Measurements from ENCODE around the gene RFX6. TPM values are rescaled to one million over a fixed set of nuclear protein-coding genes. Genes with fewer than 3 reads are reported as not detected.
A peak's percentile ranks its signal among the peaks of the same experiment; 100 is the strongest.
"Not testable (repeated sequence)": the region's sequence is repeated elsewhere in the genome, so short reads cannot be mapped to it uniquely, and the experiment has no call there.

RFX6 gene
- not detected for total RNA-seq

GRCh38 chr6:116876635-116877611, at the start of gene RFX6:
TSS of gene RFX6 (plus strand) at chr6:116877242. CDS start at chr6:116877276, 34 bp downstream.
- Mint-ChIP-seq H3K36me3 (no peaks in the 10 kb centered on the region), H3K9me3 (no peaks in the 10 kb centered on the region), H3K27ac (no peak within 1 kb of the TSS), H3K4me1 (peaks cover 6% of the 10 kb centered on the region), H3K4me3 (peak within 1 kb of the TSS; percentile 35), H3K27me3 (peaks cover 45% of the 10 kb centered on the region)
- no peak for DNase-seq
- POLR2A ChIA-PET = no interaction called here
- peak; percentile 42 for ATAC-seq (ENCODE audit: low read depth)

- Mint-ChIP-seq H3K4me1 (no peaks in the 10 kb centered on the region), H3K27ac (no peak overlapping the region), H3K4me3 (no peak overlapping the region), H3K27me3 (no peaks in the 10 kb centered on the region), H3K9me3 (no peaks in the 10 kb centered on the region), H3K36me3 (no peaks in the 10 kb centered on the region)
- no peak for DNase-seq
- ATAC-seq (ENCODE audit: low read depth) = no peak
- POLR2A ChIA-PET = no interaction called here
These were observed 49.3 kb upstream of the RFX6 start for GRCh38 chr6:116827561-116828240.

GRCh38 chr6:116828983-116829382, 48.1 kb upstream of the RFX6 start, which contains the start of gene GPRC6A:
TSS of gene GPRC6A (minus strand) at chr6:116829083. CDS start at chr6:116829013, 70 bp downstream.
- ATAC-seq (ENCODE audit: low read depth) (no peak), DNase-seq (no peak)
- Mint-ChIP-seq H3K4me1 (no peaks in the 10 kb centered on the region), H3K4me3 (no peak within 1 kb of the TSS), H3K9me3 (no peaks in the 10 kb centered on the region), H3K36me3 (no peaks in the 10 kb centered on the region), H3K27ac (no peak within 1 kb of the TSS), H3K27me3 (no peaks in the 10 kb centered on the region)
- POLR2A ChIA-PET = no interaction called here

- H3K4me1 Mint-ChIP-seq; H3K27me3 Mint-ChIP-seq; H3K27ac Mint-ChIP-seq; H3K4me3 Mint-ChIP-seq; H3K9me3 Mint-ChIP-seq; H3K36me3 Mint-ChIP-seq; POLR2A ChIA-PET; DNase-seq; ATAC-seq (ENCODE audit: low read depth): not testable (repeated sequence)
These were observed 42.5 kb upstream of the RFX6 start for GRCh38 chr6:116834526-116834925.

GRCh38 chr6:116836606-116837342, 40.3 kb upstream of the RFX6 start:
- no peaks in the 10 kb centered on the region for H3K9me3 Mint-ChIP-seq
- no peaks in the 10 kb centered on the region for H3K4me1 Mint-ChIP-seq
- DNase-seq (no peak), ATAC-seq (ENCODE audit: low read depth) (no peak)
- H3K36me3 Mint-ChIP-seq = no peaks in the 10 kb centered on the region
- POLR2A ChIA-PET = no interaction called here
- no peak overlapping the region for H3K4me3 Mint-ChIP-seq
- H3K27me3 Mint-ChIP-seq = peaks cover 2% of the 10 kb centered on the region
- no peak overlapping the region for H3K27ac Mint-ChIP-seq

- Mint-ChIP-seq H3K4me1 (no peaks in the 10 kb centered on the region), H3K36me3 (no peaks in the 10 kb centered on the region), H3K27me3 (peaks cover 3% of the 10 kb centered on the region), H3K27ac (no peak overlapping the region), H3K9me3 (no peaks in the 10 kb centered on the region), H3K4me3 (no peak overlapping the region)
- DNase-seq (no peak), ATAC-seq (ENCODE audit: low read depth) (no peak)
- POLR2A ChIA-PET = no interaction called here
These were observed 37.0 kb upstream of the RFX6 start for GRCh38 chr6:116840091-116840490.

DNA sequence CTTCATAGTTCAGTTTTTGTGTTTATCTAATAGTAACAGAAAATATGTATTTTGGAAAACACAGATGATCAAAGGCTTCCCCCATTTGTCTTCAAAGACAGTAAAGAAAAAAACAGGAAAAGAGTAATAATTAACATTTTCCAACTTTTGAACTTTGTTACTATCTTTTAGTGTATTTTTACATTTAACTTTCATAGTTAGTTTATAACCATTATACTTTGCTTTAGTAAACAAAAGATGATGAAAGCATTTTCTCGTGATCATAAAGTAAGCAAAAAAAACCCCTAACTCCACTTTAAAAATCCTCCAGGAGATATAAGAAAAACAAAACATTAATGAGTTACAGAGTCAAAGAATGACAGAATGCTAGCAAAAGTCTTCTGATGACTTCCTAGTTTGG, 34.6 kb upstream of the RFX6 start:
- H3K9me3 Mint-ChIP-seq = no peaks in the 10 kb centered on the region

GRCh38 chr6:116847227-116847626, 29.8 kb upstream of the RFX6 start:
- DNase-seq (no peak), ATAC-seq (ENCODE audit: low read depth) (no peak)
- Mint-ChIP-seq H3K36me3 (no peaks in the 10 kb centered on the region), H3K4me1 (no peaks in the 10 kb centered on the region), H3K9me3 (no peaks in the 10 kb centered on the region), H3K27ac (no peak overlapping the region), H3K4me3 (no peak overlapping the region), H3K27me3 (peaks cover 3% of the 10 kb centered on the region)
- POLR2A ChIA-PET = no interaction called here

More for the DNA sequence above, 34.6 kb upstream of the RFX6 start:
- DNase-seq (no peak), ATAC-seq (ENCODE audit: low read depth) (no peak)
- no peak overlapping the region for H3K27ac Mint-ChIP-seq
- POLR2A ChIA-PET = no interaction called here
- H3K36me3 Mint-ChIP-seq = no peaks in the 10 kb centered on the region
- H3K4me1 Mint-ChIP-seq = no peaks in the 10 kb centered on the region
- H3K27me3 Mint-ChIP-seq = peaks cover 5% of the 10 kb centered on the region
- H3K4me3 Mint-ChIP-seq = no peak overlapping the region

DNA sequence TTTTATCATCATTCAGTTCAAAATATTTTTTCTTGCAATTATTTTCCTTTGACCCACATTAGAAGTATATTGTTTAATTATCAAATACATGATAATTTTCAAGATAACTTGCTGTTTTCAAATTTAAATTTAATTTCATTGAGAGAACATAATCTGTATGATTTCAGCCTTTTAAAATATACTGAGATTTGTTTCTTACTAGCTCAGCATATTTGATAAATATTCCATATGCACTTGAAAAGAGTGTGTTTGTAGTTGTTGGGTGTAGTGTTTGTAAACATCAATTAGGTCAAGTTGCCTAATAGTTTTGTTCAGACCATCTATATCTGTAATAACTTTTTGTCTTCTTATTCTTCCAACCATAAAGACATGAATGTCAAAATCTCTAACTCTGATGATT, 19.0 kb upstream of the RFX6 start:
- Mint-ChIP-seq H3K9me3 (peaks cover 6% of the 10 kb centered on the region), H3K27ac (no peak overlapping the region), H3K27me3 (no peaks in the 10 kb centered on the region), H3K36me3 (no peaks in the 10 kb centered on the region), H3K4me1 (no peaks in the 10 kb centered on the region), H3K4me3 (no peak overlapping the region)
- POLR2A ChIA-PET = no interaction called here
- DNase-seq = no peak
- no peak for ATAC-seq (ENCODE audit: low read depth)

GRCh38 chr6:116859264-116859663, 17.8 kb upstream of the RFX6 start:
- H3K27me3 Mint-ChIP-seq = no peaks in the 10 kb centered on the region
- no peak overlapping the region for H3K27ac Mint-ChIP-seq
- no peaks in the 10 kb centered on the region for H3K4me1 Mint-ChIP-seq
- ATAC-seq (ENCODE audit: low read depth) (no peak), DNase-seq (no peak)
- H3K36me3 Mint-ChIP-seq = no peaks in the 10 kb centered on the region
- peaks cover 6% of the 10 kb centered on the region for H3K9me3 Mint-ChIP-seq
- POLR2A ChIA-PET = no interaction called here
- no peak overlapping the region for H3K4me3 Mint-ChIP-seq

DNA sequence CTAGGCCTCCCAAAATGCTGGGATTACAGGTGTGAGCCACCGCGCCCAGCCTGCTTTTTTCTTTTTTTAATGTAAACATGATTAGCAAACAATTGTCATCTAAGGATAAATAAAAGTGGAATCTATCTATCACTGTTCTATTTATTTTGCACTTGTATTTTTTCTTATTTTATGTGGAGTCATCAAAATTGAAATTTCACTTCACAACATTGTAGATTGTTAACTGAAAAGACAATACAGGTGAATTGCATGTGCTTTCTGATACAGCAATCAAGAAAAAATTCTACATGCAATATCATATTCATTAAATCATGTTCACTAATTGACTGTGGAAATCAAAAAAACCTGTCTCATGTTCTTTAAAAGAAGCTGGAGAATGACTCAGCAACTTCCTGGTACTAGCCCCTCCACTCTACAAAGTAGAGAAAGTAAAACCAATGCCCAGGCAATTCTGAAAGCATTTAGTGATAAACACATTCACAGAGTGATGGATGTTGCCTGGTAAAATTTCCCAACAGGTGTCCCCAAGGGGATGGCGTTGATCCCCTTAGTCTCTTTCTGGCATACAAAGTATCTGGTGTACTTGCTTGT, 10.7 kb upstream of the RFX6 start:
- Mint-ChIP-seq H3K9me3 (peaks cover 1% of the 10 kb centered on the region), H3K27me3 (no peaks in the 10 kb centered on the region), H3K4me3 (no peak overlapping the region), H3K27ac (no peak overlapping the region), H3K36me3 (no peaks in the 10 kb centered on the region), H3K4me1 (no peaks in the 10 kb centered on the region)
- DNase-seq = no peak
- ATAC-seq (ENCODE audit: low read depth) = no peak
- POLR2A ChIA-PET = no interaction called here

DNA sequence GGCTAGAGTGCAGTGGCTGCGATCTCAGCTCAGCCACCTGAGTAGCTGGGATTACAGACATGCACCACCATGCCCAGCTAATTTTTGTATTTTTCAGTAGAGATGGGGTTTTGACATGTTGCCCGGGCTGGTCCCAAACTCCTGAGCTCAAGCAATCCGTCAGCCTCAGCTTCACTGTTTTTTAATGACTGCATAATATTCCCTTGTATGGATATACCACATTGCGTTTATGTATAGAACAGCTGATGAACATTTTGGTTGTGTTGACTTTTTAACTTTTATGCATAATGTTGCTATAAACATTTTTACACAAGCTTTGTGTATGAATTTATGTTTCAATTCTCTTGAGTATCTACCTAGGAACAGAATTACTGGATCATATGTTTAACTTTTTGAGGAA, 4.3 kb upstream of the RFX6 start:
- Mint-ChIP-seq H3K9me3 (no peaks in the 10 kb centered on the region), H3K4me3 (no peak overlapping the region), H3K4me1 (peaks cover 6% of the 10 kb centered on the region), H3K36me3 (no peaks in the 10 kb centered on the region), H3K27me3 (peaks cover 32% of the 10 kb centered on the region), H3K27ac (no peak overlapping the region)
- no peak for DNase-seq
- POLR2A ChIA-PET = no interaction called here
- ATAC-seq (ENCODE audit: low read depth) = no peak

- no peaks in the 10 kb centered on the region for H3K9me3 Mint-ChIP-seq
- DNase-seq (no peak), ATAC-seq (ENCODE audit: low read depth) (no peak)
- H3K36me3 Mint-ChIP-seq = no peaks in the 10 kb centered on the region
- peaks cover 45% of the 10 kb centered on the region for H3K27me3 Mint-ChIP-seq
- H3K27ac Mint-ChIP-seq = no peak overlapping the region
- H3K4me3 Mint-ChIP-seq = peak overlapping the region; percentile 0
- POLR2A ChIA-PET = no interaction called here
- H3K4me1 Mint-ChIP-seq = peaks cover 6% of the 10 kb centered on the region
These were observed 935 bp upstream of the RFX6 start for GRCh38 chr6:116876107-116876506.
